NCI-H446 treated with DMSO at 0.1 percent for 48 hours (cell line): Measurements from ENCODE around the gene HPRT1.
"Not testable (repeated sequence)": the region's sequence is repeated elsewhere in the genome, so short reads cannot be mapped to it uniquely, and the experiment has no call there.

Experiments used
- DNase-seq: peaks from one replicate; lab custom pipeline; 2025; lab: John Stamatoyannopoulos, UW

HPRT1 gene

GRCh38 chrX:134460005-134460861 is at the start of gene HPRT1:
TSS of gene HPRT1 (plus strand) at chrX:134460165. CDS start at chrX:134460312, 147 bp downstream.
- peak; percentile 55 for DNase-seq

GRCh38 chrX:134416087-134416486 is 43.9 kb upstream of the HPRT1 start:
- no peak for DNase-seq

- DNase-seq: no peak
Measured at GRCh38 chrX:134418317-134419113, 41.5 kb upstream of the HPRT1 start.

- no peak for DNase-seq
Measured at GRCh38 chrX:134419784-134420183, 40.2 kb upstream of the HPRT1 start.

- DNase-seq: peak; percentile 20
Measured at GRCh38 chrX:134423606-134424005, 36.4 kb upstream of the HPRT1 start.

- no peak for DNase-seq
Measured at GRCh38 chrX:134426281-134426680, 33.7 kb upstream of the HPRT1 start.

GRCh38 chrX:134431894-134432293 is 28.1 kb upstream of the HPRT1 start:
- DNase-seq: no peak

GRCh38 chrX:134435894-134436293 is 24.1 kb upstream of the HPRT1 start:
- DNase-seq: no peak

GRCh38 chrX:134443020-134443419 is 16.9 kb upstream of the HPRT1 start:
- no peak for DNase-seq

- DNase-seq: no peak
Measured at GRCh38 chrX:134443461-134443860, 16.5 kb upstream of the HPRT1 start.

- no peak for DNase-seq
Measured at GRCh38 chrX:134444681-134445080, 15.3 kb upstream of the HPRT1 start.

- DNase-seq: no peak
Measured at GRCh38 chrX:134452596-134452995, 7.4 kb upstream of the HPRT1 start.

GRCh38 chrX:134453631-134454030 is 6.3 kb upstream of the HPRT1 start:
- no peak for DNase-seq

GRCh38 chrX:134454506-134454905 is 5.5 kb upstream of the HPRT1 start:
- DNase-seq: no peak

GRCh38 chrX:134457708-134458107 is 2.3 kb upstream of the HPRT1 start:
- DNase-seq: no peak

GRCh38 chrX:134459683-134460004 is 321 bp upstream of the HPRT1 start:
- no peak for DNase-seq

- no peak for DNase-seq
Measured at GRCh38 chrX:134460862-134461220, 876 bp downstream of the HPRT1 start.

- no peak for DNase-seq
Measured at GRCh38 chrX:134461437-134461836, 1.5 kb downstream of the HPRT1 start.

GRCh38 chrX:134462927-134463326 is 3.0 kb downstream of the HPRT1 start:
- DNase-seq: no peak

GRCh38 chrX:134464453-134464852 is 4.5 kb downstream of the HPRT1 start:
- not testable (repeated sequence) for DNase-seq

GRCh38 chrX:134469486-134469885 is 9.5 kb downstream of the HPRT1 start:
- DNase-seq: no peak

- no peak for DNase-seq
Measured at GRCh38 chrX:134470013-134470412, 10.0 kb downstream of the HPRT1 start.

GRCh38 chrX:134472041-134472440 is 12.1 kb downstream of the HPRT1 start:
- DNase-seq: no peak
